ENCODE data around the gene SGCD.

DNA sequence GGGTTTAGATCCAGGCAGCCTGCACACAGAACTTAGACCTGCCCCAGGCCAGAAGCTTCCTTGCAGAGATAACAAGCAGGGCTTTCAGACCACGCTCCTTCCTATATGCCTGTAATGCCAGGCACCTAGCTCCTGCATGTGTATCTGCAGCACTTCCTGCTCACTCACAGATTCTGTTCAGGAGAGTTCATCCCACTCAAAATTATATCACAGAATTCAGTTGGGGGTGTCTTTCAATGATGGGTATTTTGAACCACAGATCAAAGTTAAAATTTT, 105.8 kb downstream of the SGCD start:
- TF ChIP-seq ETS2 (tag; IDR thresholded peaks at IDR 0.05; ENCODE audit: borderline replicate concordance, poor library complexity, severe bottlenecking) = no peak
- no peak for TF ChIP-seq E2F5 (CRISPR knock-in tag; IDR thresholded peaks at IDR 0.05)
- TF ChIP-seq CEBPG (CRISPR knock-in tag; IDR thresholded peaks at IDR 0.05) = no peak
- no peak for TF ChIP-seq CEBPG (tag; conservative IDR thresholded peaks at IDR 0.05 in 1 of 2, IDR thresholded peaks at IDR 0.05 in 1 of 2)
- no peak for TF ChIP-seq FOXJ3 (CRISPR knock-in tag; IDR thresholded peaks at IDR 0.05)
